ENCODE data around the gene ASB11.

GRCh38 chrX:15319075-15319474 is 3.6 kb upstream of the ASB11 start:
- no peak for TF ChIP-seq CTCF (IDR thresholded peaks at IDR 0.05; ENCODE audit: low read depth, low read length)
- TF ChIP-seq POLR2A (IDR thresholded peaks at IDR 0.05; ENCODE audit: extremely low read depth, insufficient read length): no peak

Data from NB4 (cell line).